HCT116 (cell line): ENCODE results near the gene MYADML2. TPM values are rescaled to one million over a fixed set of nuclear protein-coding genes. Genes with fewer than 3 reads are reported as not detected.

Experiments used
- ATAC-seq: fragments of 200-7000 bp; cut with Tn5 transposase; 2 replicates; pipeline ENCODE4 v1.9.1; 2020; ENCODE audit warnings: mild to moderate bottlenecking, moderate library complexity
- BruUV-seq: library from RNA; stranded (reverse); fragments of 400-500 nt; replicated peaks from 2 replicates; lab custom pipeline; 2021; lab: Mats Ljungman, UMichigan
- CTCF ChIA-PET: fragments of 300-600 bp; sonication (Branson Sonifier 250); formaldehyde crosslinking; loops from one replicate; lab custom pipeline; 2021; ENCODE audit warnings: antibody characterized with exemption; lab: Charles Lee
- POLR2A ChIA-PET: fragments of 300-600, 350-600 bp; sonication (Branson Sonifier 250); formaldehyde crosslinking; loops from one replicate; lab custom pipeline; 2021; ENCODE audit warnings: antibody characterized with exemption; lab: Charles Lee
- RAD21 ChIA-PET, 2 experiments: fragments of 300-600 bp; sonication (Branson Sonifier 250); formaldehyde crosslinking; loops; one replicate each; lab custom pipeline; 2023; ENCODE audit warnings: low total read pairs in 2 of 2; ENCODE audit not compliant: uncharacterized antibody in 2 of 2, unreplicated experiment in 2 of 2, low non-redundant PET in 1 of 2; lab: Charles Lee
- DNase-seq: peaks from one replicate; pipeline ENCODE4 v3.0.0-alpha.2; 2010; ENCODE audit warnings: low read depth, low spot score
- H2AFZ ChIP-seq: fragments of 200-600 bp; shearing (Covaris generic), sonication (generic); 2 replicates; pipeline ENCODE4 v1.6.1; 2017; ENCODE audit warnings: low read depth, mixed run types, mixed read lengths, antibody characterized with exemption, low read length; ENCODE audit not compliant: poor library complexity, severe bottlenecking
- H3K27ac ChIP-seq: 2 replicates; pipeline ENCODE4 v1.5.1; 2012; ENCODE audit warnings: low read depth, low read length
- H3K27me3 ChIP-seq: fragments of 200-600 bp; sonication (generic); 2 replicates; pipeline ENCODE4 v1.6.1; 2016; ENCODE audit warnings: mixed run types, low read length, mixed read lengths; ENCODE audit not compliant: insufficient read depth
- H3K36me3 ChIP-seq, 2 experiments: fragments of 200-500 bp in 1 of 2; fragments of 200-600 bp in 1 of 2; sonication (Bioruptor generic) in 1 of 2; sonication (generic) in 1 of 2; 2 replicates each; pipeline versions ENCODE4 v1.5.1 to v1.6.1; 2014 to 2016; ENCODE audit warnings: low read length in 2 of 2, inconsistent platforms in 1 of 2, mixed read lengths in 1 of 2, mixed run types in 1 of 2; ENCODE audit not compliant: insufficient read depth in 2 of 2, control insufficient read depth in 1 of 2
- H3K4me1 ChIP-seq, 2 experiments: fragments of 200-600 bp in 1 of 2; sonication (generic) in 1 of 2; 2 replicates each; pipeline versions ENCODE4 v1.5.1 to v1.6.1; 2012 to 2017; ENCODE audit warnings: low read length in 2 of 2, inconsistent platforms in 1 of 2, mild to moderate bottlenecking in 1 of 2, mixed read lengths in 1 of 2, mixed run types in 1 of 2, moderate library complexity in 1 of 2; ENCODE audit not compliant: insufficient read depth in 2 of 2, control insufficient read depth in 1 of 2
- H3K4me2 ChIP-seq: fragments of 200-600 bp; sonication (generic); 2 replicates; pipeline ENCODE4 v1.6.1; 2017; ENCODE audit warnings: mixed run types, low read length, mixed read lengths
- H3K4me3 ChIP-seq, 2 experiments: fragments of 200-600 bp in 1 of 2; sonication (generic) in 1 of 2; replicated peaks in 1 of 2; 2 replicates each; pipeline ENCODE4 v1.5.1; 2011 to 2016; ENCODE audit warnings: low read length in 2 of 2, control low read depth in 1 of 2, low read depth in 1 of 2, mild to moderate bottlenecking in 1 of 2, mixed read lengths in 1 of 2, mixed run types in 1 of 2
- H3K79me2 ChIP-seq: fragments of 200-600 bp; sonication (generic); 2 replicates; pipeline ENCODE4 v1.6.1; 2017; ENCODE audit warnings: mild to moderate bottlenecking, mixed run types, low read length, moderate library complexity, mixed read lengths; ENCODE audit not compliant: insufficient read depth
- H3K9ac ChIP-seq: fragments of 200-600 bp; sonication (generic); 2 replicates; pipeline ENCODE4 v1.6.1; 2016; ENCODE audit warnings: low read length, mixed read lengths
- H3K9me2 ChIP-seq: fragments of 200-600 bp; sonication (generic), shearing (Covaris generic); 2 replicates; pipeline ENCODE4 v1.6.1; 2017; ENCODE audit warnings: mixed run types, mild to moderate bottlenecking, moderate library complexity; ENCODE audit not compliant: insufficient read depth
- H3K9me3 ChIP-seq, 2 experiments: fragments of 200-500 bp in 1 of 2; fragments of 200-600 bp in 1 of 2; sonication (Bioruptor generic) in 1 of 2; sonication (generic) in 1 of 2; 2 replicates each; pipeline ENCODE4 v1.6.1; 2014 to 2017; ENCODE audit warnings: low read length in 2 of 2, mixed read lengths in 2 of 2, inconsistent platforms in 1 of 2, low read depth in 1 of 2, mild to moderate bottlenecking in 1 of 2, mixed run types in 1 of 2, moderate library complexity in 1 of 2; ENCODE audit not compliant: control insufficient read depth in 1 of 2, insufficient read depth in 1 of 2
- H4K20me1 ChIP-seq: fragments of 200-600 bp; sonication (generic), shearing (Covaris generic); 2 replicates; pipeline ENCODE4 v1.6.1; 2017; ENCODE audit warnings: mixed run types, mild to moderate bottlenecking, moderate library complexity; ENCODE audit not compliant: insufficient read depth
- ATF3 ChIP-seq: IDR thresholded peaks from 2 replicates; pipeline ENCODE4 v1.6.1; 2012
- CEBPB ChIP-seq: IDR thresholded peaks from 2 replicates; pipeline ENCODE4 v1.6.1; 2012; ENCODE audit warnings: low read depth
- EGR1 ChIP-seq: IDR thresholded peaks from 2 replicates; pipeline ENCODE4 v1.6.1; 2012; ENCODE audit warnings: low read depth
- JUND ChIP-seq: IDR thresholded peaks from 2 replicates; pipeline ENCODE4 v1.6.1; 2012
- REST ChIP-seq: IDR thresholded peaks from 2 replicates; pipeline ENCODE4 v1.6.1; 2012; ENCODE audit warnings: low read depth
- SRF ChIP-seq: IDR thresholded peaks from 2 replicates; pipeline ENCODE4 v1.6.1; 2012; ENCODE audit warnings: low read depth
- intact Hi-C: fragments of 100-400 bp; cut with micrococcal nuclease; formaldehyde crosslinking; loops from 2 replicates; pipeline ENCODE4 v1.10.0; 2022
- total RNA-seq: library from RNA; stranded (reverse); gene quantifications from one replicate; pipeline ENCODE4 v1.2.1, GENCODE V29; 2021; ENCODE audit not compliant: unreplicated experiment

Gene MYADML2
- total RNA-seq, 1 experiment from 2014 or later, result not detected

- DNase-seq (no peak), ATAC-seq (no peak)
- peaks cover 6 to 21% of the 10 kb centered on the region in 2 experiments for H3K36me3 ChIP-seq
- H3K27ac ChIP-seq, result no peak overlapping the region; the same call in 1 of the 2 replicates
- TF ChIP-seq CEBPB, result no peak
- TF ChIP-seq EGR1, result no peak
- TF ChIP-seq ATF3, result no peak
- no peak for TF ChIP-seq JUND
- no peak for TF ChIP-seq REST
- no peak for TF ChIP-seq SRF
- H3K27me3 ChIP-seq, result no peaks in the 10 kb centered on the region
- no peaks in the 10 kb centered on the region for H4K20me1 ChIP-seq
- H2AFZ ChIP-seq, result no peak overlapping the region
- ChIA-PET RAD21 (no interaction called here), CTCF (no interaction called here), POLR2A (no interaction called here)
- H3K79me2 ChIP-seq, result peaks cover 8% of the 10 kb centered on the region; the same call in 1 of the 2 replicates
- no TSS peak for BruUV-seq
- H3K9me2 ChIP-seq, result no peaks in the 10 kb centered on the region
- H3K9ac ChIP-seq, result no peak overlapping the region
- no peaks in the 10 kb centered on the region for H3K9me3 ChIP-seq
- H3K4me3 ChIP-seq, result no peak overlapping the region
- intact Hi-C loops, result no loop called here
- H3K4me2 ChIP-seq, result no peak overlapping the region
- peaks cover 28 to 36% of the 10 kb centered on the region in 2 experiments for H3K4me1 ChIP-seq
Measured at GRCh38 chr17:81908793-81909192, 38.2 kb downstream of the MYADML2 start.
